ENCODE data around the gene HECTD4. TPM values are rescaled to one million over a fixed set of nuclear protein-coding genes. Genes with fewer than 3 reads are reported as not detected.
"Not testable (repeated sequence)": the region's sequence is repeated elsewhere in the genome, so short reads cannot be mapped to it uniquely, and the experiment has no call there.

The HECTD4 gene
- total RNA-seq, 2 donors from 2014 or later = 51.3 to 76.7 TPM

DNA sequence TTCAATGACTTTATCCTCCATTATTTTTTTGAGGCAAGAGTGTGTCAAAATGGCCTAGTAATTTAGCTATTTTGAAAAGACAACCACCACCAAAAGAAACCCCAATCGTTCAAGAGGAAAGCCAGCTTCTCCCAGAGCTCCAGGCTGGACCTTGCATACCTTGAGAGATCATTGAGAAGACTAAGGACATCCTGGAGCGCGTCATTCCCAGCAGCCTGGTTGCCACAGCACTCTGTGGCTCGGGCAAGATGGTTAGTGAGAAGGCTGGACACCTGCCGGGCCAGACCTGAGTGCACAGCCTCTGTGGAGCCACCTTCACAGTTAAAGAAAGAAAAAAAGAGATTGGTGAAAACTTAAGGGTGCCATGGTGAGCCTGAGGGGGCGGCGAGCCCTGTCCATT is 145.4 kb downstream of the HECTD4 start:
- no peaks in the 10 kb centered on the region for H3K9me3 Mint-ChIP-seq
- H3K27me3 Mint-ChIP-seq = no peaks in the 10 kb centered on the region
- H3K4me1 Mint-ChIP-seq (ENCODE audit: low read depth in 2 of 2) = no peaks in the 10 kb centered on the region
- H3K36me3 Mint-ChIP-seq = peaks cover 17% of the 10 kb centered on the region
- H3K4me3 Mint-ChIP-seq = no peak overlapping the region
- DNase-seq (ENCODE audit: low spot score) (no peak), ATAC-seq (no peak)
- H3K27ac Mint-ChIP-seq = no peak overlapping the region

DNA sequence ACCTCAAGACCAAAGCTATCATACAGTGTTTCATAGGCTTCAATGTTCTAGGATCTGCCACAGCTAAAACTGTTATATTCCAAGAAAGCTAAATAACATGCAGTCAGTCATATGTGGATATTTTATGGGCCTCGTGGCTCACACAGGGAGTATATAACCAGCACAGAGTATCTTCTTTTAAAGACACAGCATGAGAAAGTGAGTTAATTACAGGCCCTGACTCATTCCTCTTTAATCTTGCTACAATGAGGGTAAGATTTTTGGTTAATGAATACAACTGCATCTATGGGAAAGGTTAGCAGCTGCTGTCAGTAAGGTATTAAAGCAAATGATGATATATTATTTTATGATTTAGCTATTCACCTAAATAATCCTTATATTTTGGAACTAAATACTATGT is 145.8 kb downstream of the HECTD4 start:
- Mint-ChIP-seq H3K4me3 (no peak overlapping the region), H3K9me3 (no peaks in the 10 kb centered on the region), H3K27me3 (no peaks in the 10 kb centered on the region), H3K36me3 (peaks cover 15% of the 10 kb centered on the region), H3K27ac (no peak overlapping the region), H3K4me1 (ENCODE audit: low read depth in 2 of 2) (no peaks in the 10 kb centered on the region)
- no peak for ATAC-seq
- DNase-seq (ENCODE audit: low spot score) = no peak

DNA sequence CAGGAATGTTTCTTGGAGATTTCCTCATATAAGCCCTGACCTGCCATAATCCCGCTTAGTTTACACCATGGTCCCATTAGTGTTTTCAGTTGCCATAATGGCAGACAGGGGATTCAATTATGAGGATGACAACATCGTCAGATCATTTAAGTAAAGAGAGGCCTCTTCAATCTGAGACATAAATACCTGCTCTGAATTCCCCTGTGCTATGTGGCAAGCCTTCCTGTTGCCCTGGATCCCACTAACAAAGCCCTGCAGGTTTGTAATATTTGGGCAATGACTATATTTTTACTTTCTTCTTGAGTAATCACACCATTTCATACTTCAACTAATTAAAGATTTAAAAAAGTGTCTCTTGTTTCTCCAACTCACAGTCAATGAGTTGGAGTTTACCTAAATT is 147.9 kb downstream of the HECTD4 start:
- H3K4me1 Mint-ChIP-seq (ENCODE audit: low read depth in 2 of 2) = no peaks in the 10 kb centered on the region
- DNase-seq (ENCODE audit: low spot score) (no peak), ATAC-seq (no peak)
- H3K27me3 Mint-ChIP-seq = no peaks in the 10 kb centered on the region
- no peak overlapping the region for H3K27ac Mint-ChIP-seq
- peaks cover 23% of the 10 kb centered on the region for H3K36me3 Mint-ChIP-seq
- H3K4me3 Mint-ChIP-seq = no peak overlapping the region
- H3K9me3 Mint-ChIP-seq = no peaks in the 10 kb centered on the region

DNA sequence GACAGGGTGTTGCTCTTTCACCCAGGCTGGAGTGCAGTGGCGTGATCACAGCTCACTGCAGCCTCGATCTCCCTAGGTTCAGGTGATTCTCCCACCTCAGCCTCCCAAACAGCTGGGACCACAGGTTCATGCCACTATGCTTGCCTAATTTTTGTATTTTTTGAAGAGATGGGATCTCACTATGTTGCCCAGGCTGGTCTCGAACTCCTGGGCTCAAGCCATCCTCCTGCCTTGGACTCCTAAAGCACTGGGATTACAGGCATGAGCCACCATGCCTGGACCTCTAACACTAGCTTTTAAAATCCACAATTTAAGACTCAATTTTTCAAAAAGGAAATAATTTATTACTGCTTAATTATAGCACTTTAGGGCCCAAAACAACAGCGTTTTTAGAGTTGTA is 149.0 kb downstream of the HECTD4 start:
- H3K4me1 Mint-ChIP-seq (ENCODE audit: low read depth in 2 of 2) = no peaks in the 10 kb centered on the region
- H3K36me3 Mint-ChIP-seq = peaks cover 23% of the 10 kb centered on the region
- no peak for DNase-seq (ENCODE audit: low spot score)
- H3K27me3 Mint-ChIP-seq = no peaks in the 10 kb centered on the region
- ATAC-seq = no peak
- no peaks in the 10 kb centered on the region for H3K9me3 Mint-ChIP-seq
- no peak overlapping the region for H3K27ac Mint-ChIP-seq
- no peak overlapping the region for H3K4me3 Mint-ChIP-seq

DNA sequence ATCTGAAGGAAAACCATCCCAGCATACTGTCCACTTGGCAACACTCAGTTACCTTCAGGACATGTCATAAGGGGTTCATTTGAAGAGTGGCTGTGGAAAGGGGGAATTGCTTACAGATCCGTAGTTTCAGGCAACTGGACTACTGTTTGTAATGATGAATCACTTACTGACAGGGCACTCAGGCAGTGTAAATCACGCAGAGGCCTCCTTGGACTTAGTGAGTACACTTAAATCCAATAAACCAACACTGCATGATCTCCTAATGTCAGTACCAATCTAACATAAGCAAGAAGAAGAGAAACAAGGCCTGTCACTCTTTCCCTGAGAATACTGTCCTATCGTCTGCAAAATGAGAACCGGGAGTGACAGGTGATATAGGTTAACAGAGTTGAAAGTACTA is 152.1 kb downstream of the HECTD4 start:
- H3K27me3 Mint-ChIP-seq = no peaks in the 10 kb centered on the region
- ATAC-seq (no peak), DNase-seq (ENCODE audit: low spot score) (no peak)
- no peak overlapping the region for H3K27ac Mint-ChIP-seq
- H3K9me3 Mint-ChIP-seq = no peaks in the 10 kb centered on the region
- H3K4me3 Mint-ChIP-seq = no peak overlapping the region
- H3K36me3 Mint-ChIP-seq = peaks cover 18% of the 10 kb centered on the region
- H3K4me1 Mint-ChIP-seq (ENCODE audit: low read depth in 2 of 2) = no peaks in the 10 kb centered on the region

DNA sequence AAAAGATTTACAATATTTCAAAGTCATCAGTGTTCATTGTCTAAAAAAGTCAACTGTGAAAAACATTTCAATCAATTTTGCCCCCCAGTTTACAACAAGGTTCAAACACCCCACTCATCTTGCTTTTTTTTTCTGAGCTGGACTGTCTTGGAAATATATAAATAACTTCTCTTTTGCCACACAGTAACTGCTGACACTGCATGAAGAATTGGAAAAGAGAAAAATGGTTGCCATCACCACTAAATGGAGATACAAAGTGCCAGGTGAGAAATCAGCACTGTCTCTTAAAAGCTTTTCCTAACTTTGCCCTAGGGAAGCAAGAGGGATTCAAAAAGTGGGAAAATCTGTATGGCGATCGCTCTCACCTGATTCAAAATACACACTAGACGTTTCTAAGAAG is 155.5 kb downstream of the HECTD4 start:
- Mint-ChIP-seq H3K27me3 (no peaks in the 10 kb centered on the region), H3K36me3 (peaks cover 8% of the 10 kb centered on the region), H3K9me3 (no peaks in the 10 kb centered on the region), H3K4me3 (no peak overlapping the region), H3K4me1 (ENCODE audit: low read depth in 2 of 2) (no peaks in the 10 kb centered on the region), H3K27ac (no peak overlapping the region)
- no peak for ATAC-seq
- no peak for DNase-seq (ENCODE audit: low spot score)

DNA sequence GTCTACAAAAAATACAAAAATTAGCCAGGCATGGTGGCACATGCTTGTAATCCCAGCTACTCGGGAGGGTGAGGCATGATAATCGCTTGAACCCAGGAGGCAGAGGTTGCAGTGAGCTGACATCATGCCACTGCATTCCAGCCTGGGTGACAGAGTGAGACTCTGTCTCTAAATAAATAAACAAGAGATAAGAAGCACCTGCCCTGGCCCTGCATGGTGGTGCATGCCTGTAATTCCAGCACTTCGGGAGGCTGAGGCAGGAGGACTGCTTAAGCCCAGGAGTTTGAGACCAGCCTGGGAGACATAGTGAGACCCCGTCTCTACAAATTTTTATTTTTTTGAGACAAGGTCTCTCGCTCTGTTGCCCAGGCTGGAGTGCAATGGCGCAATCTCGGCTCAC is 161.6 kb downstream of the HECTD4 start:
- not testable (repeated sequence) for H3K36me3 Mint-ChIP-seq; H3K27ac Mint-ChIP-seq; ATAC-seq; H3K4me3 Mint-ChIP-seq; H3K9me3 Mint-ChIP-seq; DNase-seq (ENCODE audit: low spot score); H3K27me3 Mint-ChIP-seq; H3K4me1 Mint-ChIP-seq (ENCODE audit: low read depth in 2 of 2)

DNA sequence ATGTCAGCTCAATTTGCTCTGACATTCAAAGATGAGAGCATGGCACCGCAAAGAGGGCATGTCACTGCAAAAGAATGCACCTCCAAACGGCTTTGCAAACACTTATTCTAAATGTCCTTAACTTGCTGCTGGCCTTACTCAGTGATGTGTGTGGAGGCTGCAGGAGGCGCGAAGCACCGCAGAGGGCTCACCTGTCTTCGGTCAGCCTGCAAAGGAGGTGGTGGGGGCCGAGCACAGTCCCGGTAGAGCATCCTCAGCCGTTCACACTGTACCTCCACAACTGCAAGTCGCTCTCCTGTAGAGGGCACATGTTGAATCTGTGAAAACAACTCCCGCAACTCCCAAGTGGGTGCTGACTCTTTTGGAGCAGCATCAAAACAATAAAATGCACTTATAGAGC is 163.0 kb downstream of the HECTD4 start:
- H3K27me3 Mint-ChIP-seq = no peaks in the 10 kb centered on the region
- DNase-seq (ENCODE audit: low spot score) (no peak), ATAC-seq (no peak)
- H3K9me3 Mint-ChIP-seq = no peaks in the 10 kb centered on the region
- no peaks in the 10 kb centered on the region for H3K4me1 Mint-ChIP-seq (ENCODE audit: low read depth in 2 of 2)
- no peak overlapping the region for H3K4me3 Mint-ChIP-seq
- peaks cover 4% of the 10 kb centered on the region for H3K36me3 Mint-ChIP-seq
- H3K27ac Mint-ChIP-seq = no peak overlapping the region

DNA sequence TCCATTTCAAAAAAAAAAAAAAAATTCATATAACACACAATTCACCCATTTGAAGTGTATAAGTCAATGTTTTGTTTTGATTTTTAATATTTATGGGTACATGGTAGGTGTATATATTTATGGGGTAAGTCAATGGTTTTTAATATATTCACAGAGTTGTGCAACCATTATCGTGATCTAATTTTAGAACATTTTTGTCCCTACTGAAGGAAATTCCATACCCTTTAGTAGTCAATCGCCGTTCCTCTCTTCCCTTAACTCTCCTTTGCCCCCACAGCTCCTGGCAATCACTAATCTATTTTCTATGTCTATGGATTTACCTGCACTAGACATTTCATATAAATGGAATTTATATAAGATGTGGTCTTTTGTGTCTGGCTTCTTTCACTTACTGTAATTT is 164.1 kb downstream of the HECTD4 start:
- no peak overlapping the region for H3K27ac Mint-ChIP-seq
- no peaks in the 10 kb centered on the region for H3K4me1 Mint-ChIP-seq (ENCODE audit: low read depth in 2 of 2)
- H3K9me3 Mint-ChIP-seq = no peaks in the 10 kb centered on the region
- no peak for ATAC-seq
- H3K27me3 Mint-ChIP-seq = no peaks in the 10 kb centered on the region
- H3K36me3 Mint-ChIP-seq = peaks cover 4% of the 10 kb centered on the region
- no peak overlapping the region for H3K4me3 Mint-ChIP-seq
- DNase-seq (ENCODE audit: low spot score) = no peak

DNA sequence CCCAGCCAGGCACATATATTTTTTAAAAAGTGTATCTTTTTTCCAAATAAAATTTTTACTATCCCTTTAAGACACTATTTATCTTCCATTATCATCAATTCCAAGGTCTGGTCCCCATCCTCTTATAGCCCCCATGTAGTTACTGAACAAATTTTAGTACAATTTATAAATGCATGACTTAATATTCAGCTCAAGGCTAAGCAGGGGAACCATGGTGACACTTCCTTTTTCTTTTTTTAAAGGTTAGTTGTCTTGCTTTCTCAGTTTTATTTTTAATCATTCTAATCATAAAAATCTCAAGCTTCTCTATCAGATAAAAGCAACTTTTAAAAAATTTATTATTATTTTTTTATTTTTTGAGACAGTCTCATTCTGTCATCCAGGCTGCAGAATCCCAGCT is 164.6 kb downstream of the HECTD4 start:
- peaks cover 4% of the 10 kb centered on the region for H3K36me3 Mint-ChIP-seq
- H3K27ac Mint-ChIP-seq = no peak overlapping the region
- H3K9me3 Mint-ChIP-seq = no peaks in the 10 kb centered on the region
- H3K27me3 Mint-ChIP-seq = no peaks in the 10 kb centered on the region
- no peak for ATAC-seq
- no peaks in the 10 kb centered on the region for H3K4me1 Mint-ChIP-seq (ENCODE audit: low read depth in 2 of 2)
- H3K4me3 Mint-ChIP-seq = no peak overlapping the region
- no peak for DNase-seq (ENCODE audit: low spot score)

DNA sequence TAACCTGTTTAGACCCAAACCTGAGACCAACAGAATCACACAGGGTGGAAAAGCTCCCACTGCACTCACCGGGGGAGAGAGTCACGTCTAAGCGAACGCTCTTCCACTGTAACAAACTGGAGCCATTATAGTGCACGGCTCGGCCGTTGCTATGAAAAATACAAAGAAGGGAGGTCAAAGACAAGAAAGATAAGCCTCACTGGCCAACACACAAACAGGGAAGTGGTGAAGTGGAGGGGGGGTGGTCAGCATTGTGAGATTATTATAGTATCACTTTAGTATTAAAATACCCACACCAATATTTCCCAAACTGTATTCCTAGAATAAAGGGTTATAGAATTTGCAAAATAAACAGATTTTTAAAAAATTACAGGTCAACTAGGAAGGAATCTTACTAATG is 166.0 kb downstream of the HECTD4 start:
- Mint-ChIP-seq H3K36me3 (peaks cover 15% of the 10 kb centered on the region), H3K27ac (no peak overlapping the region), H3K4me1 (ENCODE audit: low read depth in 2 of 2) (no peaks in the 10 kb centered on the region), H3K27me3 (no peaks in the 10 kb centered on the region), H3K9me3 (no peaks in the 10 kb centered on the region), H3K4me3 (no peak overlapping the region)
- no peak for DNase-seq (ENCODE audit: low spot score)
- ATAC-seq = no peak

DNA sequence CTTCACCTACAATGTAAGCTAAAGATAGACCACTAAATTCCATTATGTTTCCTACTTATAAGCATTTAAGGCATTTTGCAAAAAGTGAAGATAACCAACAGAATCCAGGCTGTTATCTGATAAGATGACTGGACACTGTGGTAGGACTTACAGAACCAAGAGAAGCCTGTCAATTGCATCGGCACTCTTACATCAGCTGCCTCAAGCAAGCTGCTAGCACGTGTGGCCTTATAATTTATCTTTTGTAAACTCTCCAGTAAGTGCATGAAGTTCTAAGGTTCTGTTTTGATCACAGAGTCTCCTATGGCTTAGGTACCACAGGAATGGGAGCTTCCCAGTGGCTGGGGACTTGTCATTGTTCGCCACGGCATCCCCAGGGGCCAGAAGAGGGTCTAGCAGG is 168.2 kb downstream of the HECTD4 start:
- Mint-ChIP-seq H3K9me3 (no peaks in the 10 kb centered on the region), H3K4me1 (ENCODE audit: low read depth in 2 of 2) (no peaks in the 10 kb centered on the region), H3K36me3 (peaks cover 17% of the 10 kb centered on the region), H3K27ac (no peak overlapping the region), H3K4me3 (no peak overlapping the region), H3K27me3 (no peaks in the 10 kb centered on the region)
- DNase-seq (ENCODE audit: low spot score) = no peak
- ATAC-seq = no peak

DNA sequence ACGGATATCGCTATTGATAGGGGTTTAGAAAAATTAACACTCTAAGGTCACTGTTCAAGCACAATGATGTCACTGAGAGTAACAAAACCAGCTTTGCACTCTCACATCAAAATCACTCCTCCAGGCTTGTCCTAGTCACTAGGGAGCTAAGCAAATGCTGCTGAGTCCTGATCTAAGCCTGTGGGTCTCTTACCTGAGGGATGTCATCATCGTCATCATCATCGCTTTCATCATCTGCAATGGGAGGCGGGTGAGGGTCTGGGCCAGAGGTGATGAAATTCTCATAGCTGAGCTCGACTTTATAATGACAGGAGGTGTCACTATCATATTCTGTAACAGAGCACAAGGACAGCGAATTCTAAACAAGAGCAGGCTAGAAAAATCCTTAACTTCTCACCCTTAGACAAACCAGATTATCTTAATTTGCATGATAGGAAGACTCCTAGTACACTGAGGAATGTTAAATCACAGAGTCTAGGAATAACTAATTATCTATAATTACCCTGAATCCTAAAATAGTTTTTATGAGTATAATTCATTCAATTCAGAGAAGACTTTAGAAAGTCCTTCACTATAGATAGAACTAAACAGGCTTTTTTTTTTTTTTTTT is 173.8 kb downstream of the HECTD4 start:
- peak in 1 of 2 donors; percentile 29 for ATAC-seq
- no peak for DNase-seq (ENCODE audit: low spot score)
- Mint-ChIP-seq H3K9me3 (no peaks in the 10 kb centered on the region), H3K27ac (no peak overlapping the region), H3K27me3 (no peaks in the 10 kb centered on the region), H3K4me3 (no peak overlapping the region), H3K36me3 (peaks cover 13% of the 10 kb centered on the region), H3K4me1 (ENCODE audit: low read depth in 2 of 2) (peaks cover 16 to 18% of the 10 kb centered on the region in 2 donors)

DNA sequence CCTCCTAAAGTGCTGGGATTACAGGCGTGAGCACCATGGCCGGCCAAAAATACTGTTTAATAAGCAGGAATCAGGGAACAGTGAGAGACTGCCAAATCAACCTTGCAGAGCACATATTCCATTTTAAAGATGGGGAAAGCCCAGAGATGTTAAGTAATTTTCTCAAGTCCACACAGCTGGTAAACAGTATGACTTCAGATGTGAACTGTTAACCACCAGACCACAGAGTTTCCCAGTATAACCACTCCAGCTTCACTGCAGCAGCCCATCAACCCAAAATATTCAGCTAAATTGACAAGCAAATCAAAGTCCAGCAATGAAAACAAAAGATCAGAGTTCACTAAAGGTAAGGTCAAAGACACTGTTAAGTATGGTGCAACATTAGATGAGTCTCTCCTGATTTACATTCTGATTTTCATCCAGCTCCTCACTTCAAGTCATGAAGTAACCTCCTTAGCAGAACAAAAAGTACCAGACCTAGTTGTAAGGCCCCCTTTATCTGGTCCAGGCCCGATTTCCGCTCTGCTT is 174.8 kb downstream of the HECTD4 start:
- Mint-ChIP-seq H3K9me3 (no peaks in the 10 kb centered on the region), H3K27me3 (no peaks in the 10 kb centered on the region), H3K36me3 (peaks cover 13% of the 10 kb centered on the region), H3K4me3 (no peak overlapping the region), H3K27ac (peak overlapping the region in 1 of 2 donors; percentile 52), H3K4me1 (ENCODE audit: low read depth in 2 of 2) (peaks cover 16 to 18% of the 10 kb centered on the region in 2 donors)
- peak; percentile 86 to 87 for ATAC-seq
- DNase-seq (ENCODE audit: low spot score) = no peak

DNA sequence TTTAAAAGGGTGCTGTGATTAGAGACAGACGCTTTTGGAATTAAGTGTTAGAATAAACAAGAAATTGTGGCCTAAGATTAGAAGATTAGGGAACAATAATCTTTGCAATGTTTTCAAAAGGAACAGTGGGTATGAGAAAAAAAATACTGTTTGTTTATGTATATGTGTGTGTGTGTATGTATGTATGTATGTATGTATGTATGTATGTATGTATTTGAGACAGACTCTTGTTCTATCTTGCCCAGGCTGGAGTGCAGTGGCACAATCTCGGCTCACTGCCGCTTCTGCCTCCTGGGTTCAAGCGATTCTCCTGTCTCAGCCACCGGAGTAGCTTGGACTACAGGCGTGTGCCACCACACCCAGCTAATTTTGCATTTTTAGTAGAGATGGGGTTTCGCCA is 175.3 kb downstream of the HECTD4 start:
- ATAC-seq (no peak), DNase-seq (ENCODE audit: low spot score) (no peak)
- Mint-ChIP-seq H3K27ac (peak overlapping the region in 1 of 2 donors; percentile 52), H3K4me1 (ENCODE audit: low read depth in 2 of 2) (peaks cover 16 to 18% of the 10 kb centered on the region in 2 donors), H3K9me3 (no peaks in the 10 kb centered on the region), H3K4me3 (no peak overlapping the region), H3K27me3 (no peaks in the 10 kb centered on the region), H3K36me3 (peaks cover 9% of the 10 kb centered on the region)

Data from natural killer cell treated with Interleukin-12 subunit alpha and Interleukin-12 subunit beta and Interleukin-15 and Interleukin-18, amount 100 ng/mL, for 72 hours (primary cell).